MV-4-11 (cell line): ENCODE measurements around the gene ADAMTS10.
A peak's percentile ranks its signal among the peaks of the same experiment; 100 is the strongest.
"Not testable (repeated sequence)": the region's sequence is repeated elsewhere in the genome, so short reads cannot be mapped to it uniquely, and the experiment has no call there.

ENCODE experiments used
- DNase-seq: peaks from one replicate; lab custom pipeline; 2025; lab: John Stamatoyannopoulos, UW

ADAMTS10 gene

DNA sequence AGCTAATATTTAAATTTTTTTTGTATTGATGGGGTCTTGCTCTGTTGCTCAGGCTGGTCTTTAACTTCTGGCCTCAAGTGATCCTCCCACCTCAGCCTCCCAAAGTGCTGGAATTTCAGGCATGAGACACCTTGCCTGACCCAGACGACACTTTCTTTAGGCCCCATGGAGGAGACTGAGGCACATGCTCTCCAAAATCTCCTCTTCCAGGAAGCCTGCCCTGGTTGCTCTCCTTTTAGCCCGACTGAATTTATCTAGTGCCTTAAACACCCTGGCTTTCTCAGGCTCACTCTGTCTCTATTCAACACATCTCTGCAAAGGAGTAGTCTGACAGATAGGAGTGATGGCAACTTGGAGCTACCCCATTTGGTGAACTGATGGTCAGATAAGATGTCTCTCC lies 52.2 kb downstream of the ADAMTS10 start:
- no peak for DNase-seq

DNA sequence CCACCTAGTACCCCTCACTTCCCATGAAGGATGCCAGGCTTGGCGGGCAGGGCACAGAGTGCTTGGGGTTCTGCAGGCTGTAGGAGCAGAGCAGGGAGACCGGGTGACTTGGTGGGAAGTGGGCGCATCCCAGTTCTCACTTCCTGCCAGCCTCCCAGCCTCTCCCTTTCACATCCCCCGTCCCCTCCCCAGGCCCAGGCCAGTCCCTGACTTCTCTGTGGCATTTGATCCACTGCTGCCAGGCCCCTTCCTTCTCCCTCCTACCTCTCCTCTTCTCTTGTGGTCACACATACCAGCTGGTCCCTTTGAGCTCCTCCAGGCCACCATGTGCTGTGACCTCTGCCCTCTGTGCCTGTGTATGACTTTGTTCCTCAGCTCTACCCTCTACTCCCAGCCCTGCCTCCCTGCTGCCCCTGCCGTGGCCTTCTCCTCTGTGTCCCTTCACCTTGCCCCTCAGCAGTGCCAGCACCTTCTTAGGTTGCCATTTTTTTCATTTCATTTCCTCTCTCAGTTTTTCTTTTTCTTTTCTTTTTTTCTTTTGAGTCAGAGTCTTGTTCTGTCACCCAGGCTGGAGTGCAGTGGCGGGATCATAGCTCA lies 52.8 kb downstream of the ADAMTS10 start:
- peak; percentile 85 for DNase-seq

DNA sequence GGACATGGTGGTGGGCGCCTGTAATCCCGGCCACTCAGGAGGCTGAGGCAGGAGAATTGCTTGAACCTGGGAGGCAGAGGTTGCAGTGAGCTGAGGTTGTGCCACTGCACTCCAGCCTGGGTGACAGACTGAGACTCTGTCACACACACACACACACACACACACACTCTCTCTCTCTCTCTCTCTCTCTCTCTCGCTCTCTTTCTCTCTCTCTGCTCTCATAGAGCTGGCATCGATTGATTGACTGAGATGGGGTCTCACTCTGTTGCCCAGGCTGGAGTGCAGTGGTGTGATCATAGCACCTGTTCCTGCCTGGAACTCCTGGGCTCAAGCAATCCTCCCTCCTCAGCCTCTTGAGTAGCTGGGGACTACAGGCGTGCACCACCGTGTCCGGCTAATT lies 56.8 kb downstream of the ADAMTS10 start:
- DNase-seq = not testable (repeated sequence)

DNA sequence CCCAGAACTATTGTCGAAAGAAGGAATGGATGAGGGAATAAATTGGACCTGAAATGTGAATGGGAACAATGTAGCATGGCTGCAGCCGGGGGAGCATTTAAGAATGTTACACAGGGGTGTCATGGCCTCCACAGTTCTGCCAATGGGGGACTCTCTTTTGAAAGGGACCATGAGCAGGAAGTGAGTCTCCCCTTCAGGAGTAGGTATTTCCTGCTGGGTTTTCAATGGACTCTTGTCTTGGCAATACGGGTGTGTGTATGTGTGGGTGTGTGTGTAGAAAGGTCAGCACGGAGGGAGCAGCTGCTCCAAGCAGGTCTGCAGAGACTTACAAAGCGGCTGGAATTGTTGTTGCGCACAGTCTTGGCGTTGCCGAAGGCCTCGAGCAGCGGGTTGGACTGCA lies 57.7 kb downstream of the ADAMTS10 start:
- DNase-seq = peak; percentile 28

DNA sequence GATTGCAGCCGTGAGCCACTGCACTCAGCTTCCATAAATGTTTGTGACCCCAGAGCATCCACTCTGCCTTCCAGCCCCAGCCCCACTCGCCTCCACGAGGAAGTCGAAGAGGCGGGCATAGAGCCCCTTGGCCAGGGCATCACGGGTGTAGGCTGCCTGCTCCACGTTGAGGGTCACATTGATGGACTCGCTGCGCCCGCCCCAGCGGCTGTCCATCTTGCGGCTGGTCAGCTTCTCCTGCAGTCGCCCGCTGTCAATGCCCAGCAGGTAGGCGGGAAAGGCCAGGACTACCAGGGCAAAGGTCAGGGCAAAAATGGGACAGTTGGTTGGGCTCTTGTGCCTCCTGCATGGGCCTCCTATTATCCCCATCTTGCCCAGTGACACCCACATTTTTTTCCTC lies 60.4 kb downstream of the ADAMTS10 start:
- DNase-seq = no peak

DNA sequence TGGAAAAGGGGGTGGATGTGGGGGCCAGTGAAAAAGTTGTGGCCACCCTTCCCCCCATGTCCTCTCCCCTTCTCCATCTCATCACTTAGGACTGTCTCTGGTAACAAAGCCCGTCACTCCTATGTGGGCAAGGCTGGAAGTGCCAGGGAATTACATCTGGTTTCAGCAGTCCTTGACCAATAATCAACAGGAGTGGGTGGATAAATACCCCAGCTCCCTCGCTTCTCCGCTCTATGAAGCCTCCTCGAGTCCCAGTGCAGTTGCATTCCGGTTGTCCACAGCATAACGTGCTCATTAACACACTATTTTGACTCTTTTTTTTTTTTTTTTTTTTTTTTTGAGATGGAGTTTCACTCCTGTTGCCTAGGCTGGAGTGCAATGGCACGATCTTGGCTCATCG lies 64.8 kb downstream of the ADAMTS10 start:
- no peak for DNase-seq

DNA sequence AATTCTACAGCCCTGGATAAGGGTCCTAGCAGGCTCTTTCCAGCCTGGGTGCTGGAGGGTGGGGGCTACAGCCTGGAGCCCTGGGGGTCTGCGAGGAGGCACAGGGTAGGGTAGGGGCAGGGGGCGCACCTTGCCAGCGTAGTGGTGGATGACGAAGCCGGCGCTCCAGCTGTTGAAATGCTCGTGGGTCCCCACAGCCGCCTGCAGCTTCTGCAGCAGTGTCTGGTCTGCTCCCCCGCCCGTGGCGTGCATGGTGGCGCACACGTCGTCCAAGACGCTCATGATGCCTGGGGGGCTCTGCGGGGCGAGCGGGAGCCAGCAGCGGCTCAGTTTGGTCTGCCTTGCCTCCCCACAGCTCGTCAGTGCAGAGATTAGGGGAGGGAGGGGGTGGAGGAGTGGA lies 66.3 kb downstream of the ADAMTS10 start:
- DNase-seq = no peak

DNA sequence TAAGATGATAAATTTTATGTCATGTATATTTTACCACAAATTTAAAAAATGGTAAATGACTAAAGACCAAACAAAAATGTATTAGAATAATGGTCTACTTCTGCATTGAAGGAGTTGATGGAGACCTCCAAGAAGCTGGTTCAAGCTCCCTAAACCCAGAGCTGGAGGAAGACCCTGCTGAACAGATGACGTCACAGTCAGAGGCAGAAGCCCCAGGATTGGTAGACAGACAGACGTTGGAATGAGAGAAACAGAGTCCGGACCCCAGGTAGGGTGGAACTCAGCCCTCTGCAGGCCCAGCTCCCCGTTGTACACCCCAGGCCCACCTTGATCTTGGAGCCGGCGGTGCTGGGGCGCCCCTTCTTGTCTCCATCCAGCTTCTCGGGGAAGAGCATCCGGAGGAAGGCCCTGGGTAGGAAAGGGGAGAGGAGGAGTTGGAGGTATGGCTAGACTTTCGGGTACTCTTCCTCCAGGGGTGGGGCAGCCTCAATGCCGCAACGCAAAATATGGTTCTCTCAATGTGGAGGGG lies 70.8 kb downstream of the ADAMTS10 start:
- DNase-seq = no peak

DNA sequence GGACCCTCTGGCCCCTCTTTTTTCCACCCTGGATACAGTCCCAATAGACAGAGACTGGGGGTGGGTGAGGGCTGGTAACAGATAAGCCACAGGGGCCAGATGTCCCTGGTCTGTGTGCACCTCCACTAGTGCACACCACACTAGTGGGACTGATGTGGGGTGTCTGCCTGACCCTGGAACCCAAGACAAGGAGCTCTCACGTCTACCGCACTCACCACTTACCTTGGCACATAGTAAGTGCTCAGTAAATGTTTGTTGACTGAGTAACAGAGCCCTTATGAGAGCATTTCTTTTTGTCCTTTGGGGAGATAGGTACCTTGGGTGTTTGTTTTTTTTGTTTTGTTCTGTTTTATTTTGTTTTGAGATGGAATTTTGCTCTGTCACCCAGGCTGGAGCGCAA lies 73.4 kb downstream of the ADAMTS10 start:
- no peak for DNase-seq

DNA sequence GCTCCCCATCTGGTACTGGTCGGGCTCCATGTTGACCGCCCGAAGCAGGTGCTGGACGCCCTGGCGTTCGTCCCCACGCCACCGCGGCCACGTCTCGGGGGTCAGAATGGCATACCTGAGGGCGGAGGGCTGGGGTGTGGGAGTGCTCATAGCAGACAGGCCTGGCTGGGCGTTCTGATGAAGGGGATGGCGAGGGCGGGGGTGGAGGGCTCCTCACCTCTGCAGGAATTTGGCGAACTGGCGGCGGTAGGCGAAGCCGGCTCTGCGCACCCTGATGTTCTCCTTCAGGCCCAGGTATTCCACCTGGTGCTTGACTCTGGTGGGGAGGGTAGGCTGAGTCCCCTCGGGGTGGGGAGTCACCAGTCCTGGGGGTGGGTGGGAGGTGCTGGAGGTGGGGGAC lies 74.2 kb downstream of the ADAMTS10 start:
- no peak for DNase-seq

DNA sequence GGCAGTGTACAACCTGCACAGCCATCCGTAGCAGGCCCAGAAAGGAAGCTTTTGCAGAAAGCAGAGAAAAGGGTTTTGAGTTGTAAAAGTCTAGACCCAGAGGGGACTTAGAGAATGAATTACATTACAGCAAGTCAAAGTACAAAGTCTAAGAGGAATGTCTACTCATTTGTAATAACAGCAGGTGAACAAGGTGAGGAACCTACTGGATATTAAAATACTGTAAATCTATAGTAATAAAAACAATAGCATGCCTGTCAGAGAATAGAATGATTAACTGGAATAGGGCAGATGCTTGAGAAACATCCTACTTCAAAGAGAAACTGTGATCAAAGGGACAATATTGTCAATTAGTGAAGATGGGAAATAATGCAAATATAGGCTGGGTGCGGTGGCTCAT lies 78.3 kb downstream of the ADAMTS10 start:
- no peak for DNase-seq

DNA sequence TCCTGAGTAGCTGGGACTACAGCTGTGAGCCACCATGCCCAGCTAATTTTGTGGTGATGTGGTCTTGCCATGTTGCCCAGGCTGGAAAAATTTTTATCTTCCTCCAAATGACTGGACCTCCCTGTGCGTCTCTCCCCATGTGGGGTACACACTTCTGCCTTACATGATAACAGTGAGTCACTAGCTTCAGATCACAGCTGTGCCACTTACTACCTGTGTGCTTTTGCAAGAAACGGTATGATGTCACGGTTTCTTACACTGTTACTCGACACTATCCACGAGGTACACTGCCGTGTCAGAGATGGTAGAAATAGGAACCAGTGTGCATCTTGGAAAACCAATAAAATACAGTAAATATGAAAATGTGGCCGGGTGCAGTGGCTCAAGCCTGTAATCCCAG lies 79.0 kb downstream of the ADAMTS10 start:
- no peak for DNase-seq
